ENCODE results near the gene N4BP2.

N4BP2 gene

GRCh38 chr4:40179360-40179759 is 122.7 kb downstream of the N4BP2 start:
- no peak for DNase-seq
- Histone ChIP-seq H3K36me3 (replicated peaks; ENCODE audit: insufficient read depth, low read length) (no peaks in the 10 kb centered on the region), H3K79me2 (ENCODE audit: low read length) (no peaks in the 10 kb centered on the region), H3K27me3 (replicated peaks; ENCODE audit: insufficient read depth, low read length) (no peaks in the 10 kb centered on the region), H3F3A (ENCODE audit: insufficient read depth, low read length) (no peaks in the 10 kb centered on the region; the same call in 1 of the 2 replicates), H3K4me2 (ENCODE audit: low read depth, low read length) (no peak overlapping the region), H3K9me3 (replicated peaks; ENCODE audit: insufficient read depth, low read length) (no peaks in the 10 kb centered on the region), H3K4me3 (ENCODE audit: low read length) (no peak overlapping the region), H3K9me2 (replicated peaks; ENCODE audit: insufficient read depth, low read length) (no peaks in the 10 kb centered on the region), H2AFZ (ENCODE audit: low read length) (no peak overlapping the region), H3K9ac (ENCODE audit: low read length) (no peak overlapping the region), H3K27ac (ENCODE audit: low read length) (no peak overlapping the region), H3K4me1 (ENCODE audit: low read length) (peaks cover 10% of the 10 kb centered on the region), H4K20me1 (ENCODE audit: insufficient read depth, low read length) (no peaks in the 10 kb centered on the region)
- TF ChIP-seq CTCF (IDR thresholded peaks at IDR 0.05; ENCODE audit: low read length) (no peak), EZH2 (optimal IDR thresholded peaks at IDR 0.05; ENCODE audit: low read depth, low read length) (no peak), EZH2phosphoT487 (IDR thresholded peaks at IDR 0.05; ENCODE audit: low read length) (no peak)

GRCh38 chr4:40180356-40180755 is 123.7 kb downstream of the N4BP2 start:
- Histone ChIP-seq H3K9me2 (replicated peaks; ENCODE audit: insufficient read depth, low read length) (no peaks in the 10 kb centered on the region), H3K4me1 (ENCODE audit: low read length) (peaks cover 10% of the 10 kb centered on the region), H3K27me3 (replicated peaks; ENCODE audit: insufficient read depth, low read length) (no peaks in the 10 kb centered on the region), H3K4me2 (ENCODE audit: low read depth, low read length) (no peak overlapping the region), H3K79me2 (ENCODE audit: low read length) (no peaks in the 10 kb centered on the region), H2AFZ (ENCODE audit: low read length) (no peak overlapping the region), H3K27ac (ENCODE audit: low read length) (no peak overlapping the region), H3K4me3 (ENCODE audit: low read length) (no peak overlapping the region), H4K20me1 (ENCODE audit: insufficient read depth, low read length) (no peaks in the 10 kb centered on the region), H3K36me3 (replicated peaks; ENCODE audit: insufficient read depth, low read length) (no peaks in the 10 kb centered on the region), H3K9ac (ENCODE audit: low read length) (no peak overlapping the region), H3F3A (ENCODE audit: insufficient read depth, low read length) (no peaks in the 10 kb centered on the region; the same call in 1 of the 2 replicates), H3K9me3 (replicated peaks; ENCODE audit: insufficient read depth, low read length) (no peaks in the 10 kb centered on the region)
- DNase-seq: no peak
- TF ChIP-seq EZH2 (optimal IDR thresholded peaks at IDR 0.05; ENCODE audit: low read depth, low read length) (no peak), EZH2phosphoT487 (IDR thresholded peaks at IDR 0.05; ENCODE audit: low read length) (no peak), CTCF (IDR thresholded peaks at IDR 0.05; ENCODE audit: low read length) (no peak)

GRCh38 chr4:40182001-40182400 is 125.4 kb downstream of the N4BP2 start:
- H3K4me1 ChIP-seq (ENCODE audit: low read length): peaks cover 10% of the 10 kb centered on the region
- no peak overlapping the region for H3K9ac ChIP-seq (ENCODE audit: low read length)
- H3K36me3 ChIP-seq (replicated peaks; ENCODE audit: insufficient read depth, low read length): no peaks in the 10 kb centered on the region
- no peaks in the 10 kb centered on the region for H3K79me2 ChIP-seq (ENCODE audit: low read length)
- DNase-seq: no peak
- no peak overlapping the region for H3K4me3 ChIP-seq (ENCODE audit: low read length)
- H3K27me3 ChIP-seq (replicated peaks; ENCODE audit: insufficient read depth, low read length): no peaks in the 10 kb centered on the region
- H3K27ac ChIP-seq (ENCODE audit: low read length): no peak overlapping the region
- no peaks in the 10 kb centered on the region for H3K9me3 ChIP-seq (replicated peaks; ENCODE audit: insufficient read depth, low read length)
- no peak for TF ChIP-seq EZH2phosphoT487 (IDR thresholded peaks at IDR 0.05; ENCODE audit: low read length)
- TF ChIP-seq CTCF (IDR thresholded peaks at IDR 0.05; ENCODE audit: low read length): no peak
- TF ChIP-seq EZH2 (optimal IDR thresholded peaks at IDR 0.05; ENCODE audit: low read depth, low read length): no peak
- no peak overlapping the region for H2AFZ ChIP-seq (ENCODE audit: low read length)
- no peaks in the 10 kb centered on the region for H4K20me1 ChIP-seq (ENCODE audit: insufficient read depth, low read length)
- no peaks in the 10 kb centered on the region for H3K9me2 ChIP-seq (replicated peaks; ENCODE audit: insufficient read depth, low read length)
- no peaks in the 10 kb centered on the region; the same call in 1 of the 2 replicates for H3F3A ChIP-seq (ENCODE audit: insufficient read depth, low read length)
- H3K4me2 ChIP-seq (ENCODE audit: low read depth, low read length): no peak overlapping the region
